GM12874 (cell line): ENCODE measurements around the gene SETX.

Experiments used
- TF ChIP-seq, protein P1 (sequence below): IDR thresholded peaks from 2 replicates; pipeline ENCODE4 v1.5.1; 2011; ENCODE audit warnings: low read depth, mild to moderate bottlenecking, control low read depth, low read length, moderate library complexity; ENCODE audit not compliant: insufficient read depth

SETX gene

DNA sequence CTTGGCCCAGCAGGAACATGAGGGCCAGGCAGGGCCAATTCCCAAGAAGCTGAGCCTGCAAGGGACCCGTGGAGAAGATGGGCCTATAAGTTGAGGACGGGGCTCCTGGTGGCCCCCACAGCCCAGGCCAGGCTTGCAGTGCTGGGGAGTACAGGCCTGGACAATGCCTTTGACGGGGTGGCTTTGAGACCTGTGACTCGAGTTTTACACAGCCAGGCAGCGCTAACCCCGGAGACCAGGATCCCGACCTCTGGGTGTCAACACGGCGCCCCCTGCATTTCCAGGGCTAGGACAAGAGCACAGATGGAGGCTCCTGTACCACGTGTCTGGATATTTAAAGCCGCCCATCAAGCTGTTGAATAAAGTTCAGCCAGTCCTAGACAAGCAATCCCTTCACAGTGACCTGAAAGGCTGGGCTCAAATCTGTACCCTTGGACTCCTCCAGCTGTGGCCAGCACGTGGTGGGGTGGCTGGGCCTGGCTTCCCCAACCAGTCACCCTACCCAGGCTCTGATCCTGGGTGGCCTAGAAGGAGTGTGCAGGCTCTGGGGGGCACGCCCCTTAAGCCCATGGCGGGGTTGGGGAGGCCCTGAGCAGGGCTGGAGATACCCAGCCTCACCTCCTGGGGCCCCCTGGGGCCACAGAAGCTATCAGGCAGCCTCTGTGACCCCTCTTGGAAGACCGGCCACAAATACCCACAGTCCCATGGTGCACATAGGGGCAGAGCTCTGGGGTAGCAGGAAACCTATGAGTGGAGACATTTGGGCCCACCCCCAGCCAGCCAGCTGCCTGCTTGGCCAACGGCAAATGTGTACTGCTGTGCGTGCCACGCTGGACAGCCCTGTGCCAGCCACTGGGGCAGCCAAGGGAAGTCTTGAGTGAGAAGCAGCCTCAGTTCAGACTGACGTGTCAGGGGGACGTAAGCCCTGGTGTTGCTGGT, 104.2 kb downstream of the SETX start:
- TF ChIP-seq, protein P1, sequence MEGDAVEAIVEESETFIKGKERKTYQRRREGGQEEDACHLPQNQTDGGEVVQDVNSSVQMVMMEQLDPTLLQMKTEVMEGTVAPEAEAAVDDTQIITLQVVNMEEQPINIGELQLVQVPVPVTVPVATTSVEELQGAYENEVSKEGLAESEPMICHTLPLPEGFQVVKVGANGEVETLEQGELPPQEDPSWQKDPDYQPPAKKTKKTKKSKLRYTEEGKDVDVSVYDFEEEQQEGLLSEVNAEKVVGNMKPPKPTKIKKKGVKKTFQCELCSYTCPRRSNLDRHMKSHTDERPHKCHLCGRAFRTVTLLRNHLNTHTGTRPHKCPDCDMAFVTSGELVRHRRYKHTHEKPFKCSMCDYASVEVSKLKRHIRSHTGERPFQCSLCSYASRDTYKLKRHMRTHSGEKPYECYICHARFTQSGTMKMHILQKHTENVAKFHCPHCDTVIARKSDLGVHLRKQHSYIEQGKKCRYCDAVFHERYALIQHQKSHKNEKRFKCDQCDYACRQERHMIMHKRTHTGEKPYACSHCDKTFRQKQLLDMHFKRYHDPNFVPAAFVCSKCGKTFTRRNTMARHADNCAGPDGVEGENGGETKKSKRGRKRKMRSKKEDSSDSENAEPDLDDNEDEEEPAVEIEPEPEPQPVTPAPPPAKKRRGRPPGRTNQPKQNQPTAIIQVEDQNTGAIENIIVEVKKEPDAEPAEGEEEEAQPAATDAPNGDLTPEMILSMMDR, result no peak

DNA sequence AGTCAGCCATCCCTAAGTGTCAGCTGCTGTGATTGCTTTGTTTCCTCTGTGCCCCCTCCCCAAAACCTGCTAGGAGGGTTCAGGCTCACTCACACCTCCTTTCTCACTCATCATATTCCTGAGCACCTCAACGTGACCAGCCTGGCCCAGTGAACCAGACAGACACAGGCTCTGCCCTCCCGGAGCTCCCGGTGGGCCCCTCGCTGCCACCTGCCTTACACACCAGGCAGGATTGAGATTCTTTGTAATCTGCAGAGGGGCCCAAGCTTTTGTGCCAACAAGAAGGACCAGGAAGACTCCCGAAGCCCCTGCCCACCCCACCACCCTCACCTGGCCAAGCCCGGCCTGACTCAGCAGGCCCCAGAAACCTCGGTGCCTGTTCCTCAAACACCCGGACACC, 105.1 kb downstream of the SETX start:
- TF ChIP-seq, protein P1, result no peak

DNA sequence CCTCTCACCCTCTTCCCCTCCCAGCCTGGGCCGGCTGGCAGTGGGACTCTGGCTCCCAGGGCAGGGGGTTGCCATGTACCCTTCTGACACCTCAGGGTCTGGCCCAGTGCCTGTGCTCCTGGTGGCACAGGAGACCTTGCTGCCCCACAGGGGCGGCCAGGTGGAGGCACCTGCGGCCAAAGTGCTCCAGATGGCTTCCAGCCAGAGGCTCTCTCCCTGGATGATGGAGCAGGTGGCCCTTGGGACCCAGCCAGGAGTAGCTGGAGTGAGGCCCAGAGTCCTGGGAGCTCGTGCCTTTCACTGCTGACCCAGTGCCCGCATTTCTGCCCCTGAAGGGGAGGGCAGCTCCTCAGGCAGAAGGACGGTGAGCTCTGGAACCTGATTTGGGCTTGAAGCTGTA, 105.7 kb downstream of the SETX start:
- TF ChIP-seq, protein P1, result no peak

DNA sequence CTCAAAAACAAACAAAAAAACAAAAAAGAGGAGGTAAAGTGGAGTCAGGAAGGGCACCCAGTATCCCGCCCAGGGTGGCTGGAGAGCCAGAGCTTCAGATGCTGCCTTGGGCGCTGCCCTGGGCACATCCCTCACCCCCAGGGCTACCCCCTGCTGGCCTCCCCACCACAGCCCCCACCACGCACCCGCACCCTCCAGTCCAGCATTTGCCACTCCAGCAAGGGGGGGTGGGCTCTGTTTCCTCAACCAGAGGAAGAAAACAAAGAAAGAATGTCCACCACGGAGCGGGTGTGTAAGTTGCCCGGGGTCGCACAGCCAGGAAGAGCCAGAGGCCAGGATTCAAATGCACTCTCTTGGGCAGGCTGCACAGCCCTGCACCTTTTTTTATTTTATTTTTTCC, 106.8 kb downstream of the SETX start:
- TF ChIP-seq, protein P1, result no peak

DNA sequence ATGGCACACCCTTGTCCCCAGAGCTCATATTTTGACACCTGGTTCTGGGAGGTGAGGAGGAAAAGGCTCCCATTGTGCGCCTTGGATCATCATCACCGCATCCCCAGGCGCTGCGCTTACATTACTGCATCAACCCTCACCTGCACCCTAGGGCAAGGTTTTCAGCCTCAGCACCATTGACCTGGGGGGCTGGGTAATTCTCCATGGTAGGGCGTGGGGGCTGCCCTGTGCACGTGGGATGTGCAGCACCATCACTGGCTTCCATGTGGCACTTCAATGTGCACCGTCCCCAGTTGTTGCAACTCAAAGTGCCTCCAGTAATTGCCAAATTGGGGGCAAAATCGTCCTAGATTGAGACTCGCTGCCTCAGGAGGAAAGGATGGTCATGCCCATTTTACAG, 109.3 kb downstream of the SETX start:
- TF ChIP-seq, protein P1, result no peak

DNA sequence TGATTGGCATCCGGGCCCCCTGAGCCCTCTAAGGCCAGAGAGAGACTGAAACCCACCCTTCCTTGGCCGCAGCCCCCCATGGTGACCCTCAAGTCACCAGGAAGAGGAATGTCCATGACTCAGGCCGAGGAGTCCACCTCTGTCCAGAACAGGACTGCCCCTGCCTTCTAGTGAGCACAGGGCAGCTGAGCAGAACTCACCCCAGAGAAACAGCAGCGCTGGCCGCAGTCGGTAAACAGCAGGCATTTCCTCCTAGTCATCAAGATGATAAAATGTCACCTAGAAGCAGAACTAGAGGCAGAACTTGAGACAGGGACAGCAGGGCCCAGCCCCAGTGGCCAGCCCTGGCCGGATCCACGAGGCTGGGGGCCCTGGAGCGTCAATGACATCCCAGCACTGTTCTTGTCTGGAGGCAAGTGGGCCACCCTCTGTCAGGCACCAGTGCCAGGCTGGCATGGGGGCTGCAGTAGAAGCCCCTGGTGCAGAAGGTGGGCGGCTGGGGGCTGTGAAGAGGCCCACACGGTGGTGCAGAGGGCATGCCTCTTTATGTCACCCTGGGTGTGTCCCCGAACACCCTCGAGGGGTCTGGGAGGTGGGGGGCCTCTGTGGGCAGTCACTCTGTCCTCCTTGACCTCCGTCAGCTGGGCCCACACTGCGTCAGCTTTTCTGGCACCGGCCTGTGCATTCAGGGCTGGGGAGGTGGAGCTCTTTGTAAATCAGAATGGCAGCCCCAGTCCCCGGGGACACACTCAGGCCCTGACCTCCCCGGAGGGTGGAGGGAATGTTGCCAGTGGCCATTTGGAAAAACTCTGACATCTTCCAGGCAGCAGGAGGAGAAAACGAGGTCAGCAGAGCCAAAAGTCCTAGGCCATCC, 110.0 kb downstream of the SETX start:
- TF ChIP-seq, protein P1, result no peak

DNA sequence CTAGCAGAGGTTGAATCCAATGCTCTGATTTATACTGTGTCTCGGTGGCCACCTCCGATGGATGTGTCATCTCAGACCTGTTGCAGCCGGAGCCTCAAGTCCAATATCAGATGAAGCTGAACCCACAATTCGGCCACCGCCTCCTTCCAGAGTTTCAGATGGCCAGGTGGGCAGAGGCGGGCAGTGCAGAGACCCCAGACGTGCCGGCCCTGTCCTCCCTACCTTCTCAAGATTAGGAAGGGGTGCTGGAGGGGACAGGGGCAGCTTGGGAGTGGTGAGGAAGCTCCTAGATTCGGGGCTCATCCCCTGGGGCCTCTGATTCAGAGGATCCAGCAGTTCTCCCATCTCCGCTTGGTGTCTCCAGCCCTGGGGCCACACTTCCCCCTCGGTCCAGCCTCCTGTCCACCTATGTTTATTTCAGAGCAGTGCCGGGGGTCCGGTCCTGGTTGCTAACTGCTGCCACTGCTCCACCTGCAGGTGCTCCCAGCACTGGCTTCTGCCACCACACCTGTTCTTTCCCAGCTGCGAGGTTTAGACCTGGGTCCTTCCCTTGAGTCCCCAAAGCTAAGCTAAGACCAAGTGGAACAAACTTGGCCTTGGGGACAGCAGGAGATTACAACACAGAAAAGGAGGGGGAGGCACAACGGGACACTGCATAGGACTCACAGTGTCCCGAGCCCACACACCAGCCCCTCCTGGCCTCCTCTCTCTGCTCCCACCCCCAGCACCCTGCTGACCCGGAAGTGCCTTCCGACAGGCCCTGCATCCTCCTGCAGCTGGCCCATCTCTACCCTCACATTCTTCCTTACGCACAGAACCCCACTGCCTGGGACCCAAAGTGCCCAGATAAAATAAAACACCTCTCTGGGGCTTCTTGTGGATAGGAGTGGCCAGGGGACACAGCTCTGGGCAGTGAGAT, 111.4 kb downstream of the SETX start:
- TF ChIP-seq, protein P1, result no peak
